ENCODE measurements around the gene BRSK2. TPM values are rescaled to one million over a fixed set of nuclear protein-coding genes. Genes with fewer than 3 reads are reported as not detected.

The BRSK2 gene
- total and polyA plus RNA-seq, 4 donors: 0.35 to 0.56 (median 0.52) TPM

DNA sequence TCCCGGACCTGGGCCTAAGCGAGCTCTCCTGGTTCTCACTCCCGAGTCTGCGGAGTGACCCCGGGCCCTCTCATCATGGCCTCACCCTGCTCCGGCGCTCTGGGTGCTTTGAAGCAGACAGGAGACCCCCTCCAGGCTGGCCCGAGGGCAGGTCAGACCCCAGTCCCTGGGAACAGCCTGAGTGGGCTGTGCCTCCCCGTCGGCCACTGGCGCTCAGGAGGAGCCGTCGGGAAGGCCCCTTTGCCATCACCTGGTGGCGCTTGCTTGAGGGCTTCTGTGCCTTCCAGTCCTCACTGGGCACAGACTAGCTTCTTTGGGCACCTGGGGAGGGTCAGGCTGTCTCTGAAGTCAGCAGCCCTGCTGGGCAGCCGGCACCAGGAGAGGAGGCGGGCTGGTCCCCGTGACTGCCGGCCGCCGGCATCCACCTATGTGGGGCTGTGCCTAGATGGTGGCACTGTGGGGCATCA is 6.7 kb downstream of the BRSK2 start:
- peaks cover 0 to 9% (median 0%) of the 10 kb centered on the region in 3 donors for H3K27me3 ChIP-seq (ENCODE audit: control insufficient read depth in 3 of 3, insufficient read depth in 3 of 3, low read length in 2 of 3)
- H3K27ac ChIP-seq (ENCODE audit: low read depth in 1 of 2, low read length in 1 of 2): no peak overlapping the region
- H3K4me1 ChIP-seq (ENCODE audit: control insufficient read depth in 5 of 5, insufficient read depth in 5 of 5, low read length in 5 of 5): peaks cover 0 to 23% (median 0%) of the 10 kb centered on the region in 5 donors
- ATAC-seq (ENCODE audit: insufficient read depth, low FRiP score) (no peak), DNase-seq (no peak)
- H3K36me3 ChIP-seq (ENCODE audit: control insufficient read depth in 4 of 4, insufficient read depth in 4 of 4, low read length in 4 of 4): no peaks in the 10 kb centered on the region
- H3K9me3 ChIP-seq (ENCODE audit: control insufficient read depth in 4 of 4, insufficient read depth in 3 of 4, low read length in 3 of 4): peaks cover 0 to 2% (median 0%) of the 10 kb centered on the region in 4 donors
- WGBS, 2 donors: 91 to 94% methylated on average over 20 of the region's 20 CpGs
- no peak overlapping the region for H3K4me3 ChIP-seq
- H3K9ac ChIP-seq (ENCODE audit: insufficient read depth in 1 of 2, low read length in 2 of 2): no peak overlapping the region
- TF ChIP-seq CTCF (IDR thresholded peaks at IDR 0.05; ENCODE audit: control extremely low read depth, extremely low read depth): no peak

DNA sequence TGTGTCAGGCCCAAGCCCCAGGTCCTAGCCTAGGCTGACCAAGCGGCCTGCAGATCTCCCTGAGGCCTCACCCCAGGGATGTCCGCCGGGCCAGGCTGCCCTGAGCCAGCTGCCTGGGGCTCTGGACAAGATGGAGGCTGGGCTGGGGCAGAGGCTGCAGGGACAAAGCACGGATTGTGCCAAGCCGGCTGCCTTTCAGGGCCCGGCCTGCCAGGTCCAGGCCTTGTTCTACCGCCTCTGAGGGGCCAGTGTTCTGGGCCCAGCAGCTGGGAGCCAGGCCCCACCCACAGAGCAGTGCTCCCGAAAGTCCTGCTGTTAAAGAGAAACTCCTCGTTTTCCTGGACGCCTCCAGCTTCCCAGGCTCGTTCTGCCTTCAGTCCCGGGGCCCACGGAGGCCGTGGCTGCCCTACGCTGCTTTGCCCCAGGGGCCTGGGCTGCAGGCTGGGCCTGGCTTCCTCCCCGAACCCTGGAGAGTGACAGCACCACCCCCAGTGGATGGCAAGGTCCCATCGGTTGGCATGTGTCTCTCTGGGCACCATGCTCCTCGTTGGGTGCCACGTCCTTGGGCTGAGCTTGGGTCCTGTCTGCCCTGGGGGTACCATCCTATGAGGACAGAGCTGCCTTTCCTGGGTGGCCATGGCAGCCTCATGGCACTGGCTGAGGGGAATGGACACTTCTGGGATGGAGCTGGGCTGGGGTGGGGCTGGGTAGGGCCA is 7.6 kb downstream of the BRSK2 start:
- H3K27me3 ChIP-seq (ENCODE audit: control insufficient read depth in 3 of 3, insufficient read depth in 3 of 3, low read length in 2 of 3): peaks cover 0 to 6% (median 5%) of the 10 kb centered on the region in 3 donors
- TF ChIP-seq CTCF (IDR thresholded peaks at IDR 0.05; ENCODE audit: control extremely low read depth, extremely low read depth): no peak
- no peak for ATAC-seq (ENCODE audit: insufficient read depth, low FRiP score)
- no peak overlapping the region for H3K9ac ChIP-seq (ENCODE audit: insufficient read depth in 1 of 2, low read length in 2 of 2)
- peak in 1 of 3 donors; percentile 18 for DNase-seq
- 81 to 88% methylated on average over 19 of the region's 19 CpGs for WGBS, 2 donors
- no peaks in the 10 kb centered on the region for H3K36me3 ChIP-seq (ENCODE audit: control insufficient read depth in 4 of 4, insufficient read depth in 4 of 4, low read length in 4 of 4)
- peaks cover 0 to 2% (median 0%) of the 10 kb centered on the region in 4 donors for H3K9me3 ChIP-seq (ENCODE audit: control insufficient read depth in 4 of 4, insufficient read depth in 3 of 4, low read length in 3 of 4)
- no peak overlapping the region for H3K4me3 ChIP-seq
- no peak overlapping the region for H3K27ac ChIP-seq (ENCODE audit: low read depth in 1 of 2, low read length in 1 of 2)
- H3K4me1 ChIP-seq (ENCODE audit: control insufficient read depth in 5 of 5, insufficient read depth in 5 of 5, low read length in 5 of 5): peaks cover 0 to 24% (median 0%) of the 10 kb centered on the region in 5 donors

DNA sequence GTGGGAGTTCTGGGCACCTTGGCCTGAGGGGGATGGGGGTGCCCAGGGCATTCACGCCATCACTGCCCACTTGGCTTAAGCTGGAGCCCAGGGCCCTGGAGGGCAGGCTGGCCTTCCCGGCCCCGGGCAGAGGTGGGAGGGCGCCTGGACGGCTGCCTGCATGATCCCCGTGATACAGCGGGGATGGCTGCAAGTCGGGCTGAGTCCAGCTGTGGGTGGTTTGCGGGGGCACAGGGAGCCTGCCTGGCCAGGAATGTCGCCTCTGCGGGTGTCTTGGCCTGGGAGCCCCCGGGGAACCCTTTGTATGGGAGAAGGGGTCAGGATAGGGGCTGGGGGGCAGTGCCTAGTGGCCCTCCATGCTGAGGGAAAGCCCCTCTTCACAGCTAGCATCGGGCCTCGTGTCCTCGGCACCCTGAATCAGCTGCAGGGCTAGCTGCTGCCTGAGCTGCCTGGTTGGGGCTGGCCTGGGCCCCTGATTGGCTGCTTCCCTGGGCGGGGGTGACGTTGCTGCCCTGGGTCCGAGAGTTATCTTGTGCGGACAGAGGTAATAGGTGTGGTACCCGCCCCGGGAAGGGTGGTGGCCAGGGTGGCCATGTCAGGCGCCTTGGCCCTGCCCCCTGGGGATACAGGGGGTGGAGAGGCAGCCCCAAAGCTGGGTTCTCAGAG is 8.3 kb downstream of the BRSK2 start:
- no peak for ATAC-seq (ENCODE audit: insufficient read depth, low FRiP score)
- Histone ChIP-seq H3K36me3 (ENCODE audit: control insufficient read depth in 4 of 4, insufficient read depth in 4 of 4, low read length in 4 of 4) (no peaks in the 10 kb centered on the region), H3K27ac (ENCODE audit: low read depth in 1 of 2, low read length in 1 of 2) (no peak overlapping the region), H3K4me1 (ENCODE audit: control insufficient read depth in 5 of 5, insufficient read depth in 5 of 5, low read length in 5 of 5) (peaks cover 0 to 24% (median 0%) of the 10 kb centered on the region in 5 donors), H3K9ac (ENCODE audit: insufficient read depth in 1 of 2, low read length in 2 of 2) (no peak overlapping the region), H3K27me3 (ENCODE audit: control insufficient read depth in 3 of 3, insufficient read depth in 3 of 3, low read length in 2 of 3) (peaks cover 0 to 6% (median 1%) of the 10 kb centered on the region in 3 donors), H3K9me3 (ENCODE audit: control insufficient read depth in 4 of 4, insufficient read depth in 3 of 4, low read length in 3 of 4) (peaks cover 0 to 2% (median 0%) of the 10 kb centered on the region in 4 donors), H3K4me3 (no peak overlapping the region)
- 74 to 78% methylated on average over 22 of the region's 22 CpGs for WGBS, 2 donors
- DNase-seq: no peak
- no peak for TF ChIP-seq CTCF (IDR thresholded peaks at IDR 0.05; ENCODE audit: control extremely low read depth, extremely low read depth)

Data from lung (tissue), 12 donors.